HEK293 (cell line): ENCODE data around the gene LY86.

Experiments
- CTCF ChIA-PET: fragments of 350-600 bp; formaldehyde crosslinking; extraction: SDS; loops from one replicate; lab custom pipeline; 2021; ENCODE audit warnings: antibody characterized with exemption; lab: Yijun Ruan, JAX
- POLR2A ChIA-PET: fragments of 300-600 bp; formaldehyde crosslinking; extraction: SDS; loops from one replicate; lab custom pipeline; 2020; ENCODE audit warnings: antibody characterized with exemption, inconsistent platforms; lab: Yijun Ruan, JAX
- H3K27ac ChIP-seq: fragments of 200-500 bp; sonication (Bioruptor generic); 2 replicates; pipeline ENCODE4 v1.5.1; 2014; ENCODE audit warnings: low read depth, low read length, control low read depth, inconsistent platforms; ENCODE audit errors: extremely low read depth
- H3K36me3 ChIP-seq, 2 experiments: fragments of 200-500 bp in 1 of 2; sonication (Bioruptor generic) in 1 of 2; 1 replicate in 1 of 2; 2 replicates in 1 of 2; pipeline ENCODE4 v1.5.1; 2014 to 2017; ENCODE audit warnings: inconsistent platforms in 2 of 2, low read length in 2 of 2; ENCODE audit not compliant: control insufficient read depth in 2 of 2, insufficient read depth in 1 of 2
- H3K4me1 ChIP-seq: fragments of 200-500 bp; sonication (Bioruptor generic); 2 replicates; pipeline ENCODE4 v1.5.1; 2014; ENCODE audit warnings: mild to moderate bottlenecking, low read length, inconsistent platforms; ENCODE audit not compliant: control insufficient read depth, insufficient read depth
- H3K4me3 ChIP-seq: 2 replicates; pipeline ENCODE4 v1.5.1; 2011; ENCODE audit warnings: low read depth, mild to moderate bottlenecking, control low read depth, low read length, moderate library complexity
- H3K9me3 ChIP-seq: fragments of 200-500 bp; sonication (Bioruptor generic); 2 replicates; pipeline ENCODE4 v1.5.1; 2014; ENCODE audit warnings: low read depth, low read length, inconsistent platforms; ENCODE audit not compliant: control insufficient read depth, insufficient read depth
- EGR2 ChIP-seq: fragments of 450-650 bp; formaldehyde crosslinking; IDR thresholded peaks from 2 replicates; pipeline ENCODE4 v1.5.1; 2016; ENCODE audit warnings: low read depth, missing biosample characterization, missing genetic modification characterization
- KLF1 ChIP-seq: fragments of 450-650 bp; formaldehyde crosslinking; IDR thresholded peaks from 2 replicates; pipeline ENCODE4 v1.5.1; 2016; ENCODE audit warnings: missing biosample characterization, missing genetic modification characterization
- KLF10 ChIP-seq: fragments of 450-650 bp; IDR thresholded peaks from 2 replicates; pipeline ENCODE4 v1.5.1; 2018; ENCODE audit warnings: missing biosample characterization, mild to moderate bottlenecking, missing genetic modification characterization
- KLF16 ChIP-seq: fragments of 450-650 bp; formaldehyde crosslinking; IDR thresholded peaks from 2 replicates; pipeline ENCODE4 v1.5.1; 2017; ENCODE audit warnings: missing biosample characterization, missing genetic modification characterization
- MZF1 ChIP-seq: fragments of 450-650 bp; formaldehyde crosslinking; IDR thresholded peaks from 2 replicates; pipeline ENCODE4 v1.5.1; 2017; ENCODE audit warnings: missing biosample characterization, missing genetic modification characterization, borderline replicate concordance
- OVOL3 ChIP-seq: fragments of 450-650 bp; formaldehyde crosslinking; IDR thresholded peaks from 2 replicates; pipeline ENCODE4 v1.5.1; 2016; ENCODE audit warnings: missing biosample characterization, missing genetic modification characterization
- PRDM1 ChIP-seq: fragments of 450-650 bp; formaldehyde crosslinking; IDR thresholded peaks from 2 replicates; pipeline ENCODE4; 2016; ENCODE audit warnings: missing biosample characterization, missing genetic modification characterization
- SP2 ChIP-seq: fragments of 450-650 bp; formaldehyde crosslinking; IDR thresholded peaks from 2 replicates; pipeline ENCODE4 v1.5.1; 2016; ENCODE audit warnings: missing biosample characterization, missing genetic modification characterization
- SP7 ChIP-seq: fragments of 450-650 bp; formaldehyde crosslinking; IDR thresholded peaks from 2 replicates; pipeline ENCODE4 v1.5.1; 2016; ENCODE audit warnings: missing biosample characterization, missing genetic modification characterization
- TCF7L2 ChIP-seq: IDR thresholded peaks from 2 replicates; pipeline ENCODE4 v1.6.1; 2011; ENCODE audit warnings: low read depth, mild to moderate bottlenecking, inconsistent platforms, low read length, moderate library complexity, borderline replicate concordance
- ZBTB7A ChIP-seq: fragments of 450-650 bp; formaldehyde crosslinking; IDR thresholded peaks from 2 replicates; pipeline ENCODE4 v1.5.1; 2016; ENCODE audit warnings: low read depth, missing biosample characterization, missing genetic modification characterization
- ZIC2 ChIP-seq: fragments of 450-650 bp; formaldehyde crosslinking; IDR thresholded peaks from 2 replicates; pipeline ENCODE4 v1.5.1; 2016; ENCODE audit warnings: missing biosample characterization, missing genetic modification characterization
- ZNF132 ChIP-seq: fragments of 450-650 bp; formaldehyde crosslinking; IDR thresholded peaks from 2 replicates; pipeline ENCODE4 v1.5.1; 2017; ENCODE audit warnings: missing biosample characterization, missing genetic modification characterization, borderline replicate concordance
- ZNF155 ChIP-seq: fragments of 450-650 bp; formaldehyde crosslinking; IDR thresholded peaks from 2 replicates; pipeline ENCODE4 v1.5.1; 2016; ENCODE audit warnings: missing biosample characterization, missing genetic modification characterization
- ZNF157 ChIP-seq: fragments of 450-650 bp; formaldehyde crosslinking; IDR thresholded peaks from 2 replicates; pipeline ENCODE4 v1.5.1; 2016; ENCODE audit warnings: missing biosample characterization, missing genetic modification characterization
- ZNF184 ChIP-seq: fragments of 450-650 bp; IDR thresholded peaks from 2 replicates; pipeline ENCODE4 v1.5.1; 2018; ENCODE audit warnings: missing biosample characterization, mild to moderate bottlenecking, missing genetic modification characterization
- ZNF2 ChIP-seq: fragments of 450-650 bp; formaldehyde crosslinking; IDR thresholded peaks from 2 replicates; pipeline ENCODE4 v1.5.1; 2016; ENCODE audit warnings: missing biosample characterization, missing genetic modification characterization
- ZNF335 ChIP-seq: fragments of 450-650 bp; formaldehyde crosslinking; conservative IDR thresholded peaks from 2 replicates; pipeline ENCODE4 v1.5.1; 2016; ENCODE audit warnings: missing biosample characterization, missing genetic modification characterization
- ZNF433 ChIP-seq: fragments of 450-650 bp; formaldehyde crosslinking; IDR thresholded peaks from 2 replicates; pipeline ENCODE4 v1.5.1; 2016; ENCODE audit warnings: missing biosample characterization, missing genetic modification characterization, low read depth
- ZNF501 ChIP-seq: fragments of 450-650 bp; formaldehyde crosslinking; IDR thresholded peaks from 2 replicates; pipeline ENCODE4 v1.5.1; 2016; ENCODE audit warnings: missing biosample characterization, missing genetic modification characterization
- ZNF544 ChIP-seq: fragments of 450-650 bp; formaldehyde crosslinking; IDR thresholded peaks from 2 replicates; pipeline ENCODE4 v1.5.0; 2017; ENCODE audit warnings: missing biosample characterization, missing genetic modification characterization
- ZNF558 ChIP-seq: fragments of 450-650 bp; formaldehyde crosslinking; IDR thresholded peaks from 2 replicates; pipeline ENCODE4 v1.5.1; 2016; ENCODE audit warnings: missing biosample characterization, missing genetic modification characterization
- ZNF561 ChIP-seq: fragments of 450-650 bp; IDR thresholded peaks from 2 replicates; pipeline ENCODE4 v1.5.1; 2018; ENCODE audit warnings: missing biosample characterization, missing genetic modification characterization, borderline replicate concordance
- ZNF677 ChIP-seq: fragments of 450-650 bp; IDR thresholded peaks from 2 replicates; pipeline ENCODE4 v1.5.0; 2018; ENCODE audit warnings: missing biosample characterization, mild to moderate bottlenecking, missing genetic modification characterization, moderate library complexity
- ZNF768 ChIP-seq: fragments of 450-650 bp; formaldehyde crosslinking; IDR thresholded peaks from 2 replicates; pipeline ENCODE4 v1.5.1; 2018; ENCODE audit warnings: missing biosample characterization, mild to moderate bottlenecking, missing genetic modification characterization
- ZNF843 ChIP-seq: fragments of 450-650 bp; formaldehyde crosslinking; IDR thresholded peaks from 2 replicates; pipeline ENCODE4 v1.5.1; 2016; ENCODE audit warnings: missing biosample characterization, missing genetic modification characterization
- TF ChIP-seq, protein P1 (sequence below): fragments of 450-650 bp; formaldehyde crosslinking; optimal IDR thresholded peaks from 2 replicates; pipeline ENCODE3; 2016; ENCODE audit warnings: missing biosample characterization, mild to moderate bottlenecking, missing genetic modification characterization
- TF ChIP-seq, protein P2 (sequence below): fragments of 450-650 bp; formaldehyde crosslinking; IDR thresholded peaks from 2 replicates; pipeline ENCODE4 v1.5.1; 2016; ENCODE audit warnings: missing biosample characterization, missing genetic modification characterization
- TF ChIP-seq, protein P3 (sequence below): fragments of 450-650 bp; formaldehyde crosslinking; IDR thresholded peaks from 2 replicates; pipeline ENCODE4; 2016; ENCODE audit warnings: missing biosample characterization, missing genetic modification characterization
- TF ChIP-seq, protein P4 (sequence below): IDR thresholded peaks from 2 replicates; pipeline ENCODE4 v1.6.1; 2011; ENCODE audit warnings: mild to moderate bottlenecking, low read depth, low read length, borderline replicate concordance
- TF ChIP-seq, protein P5 (sequence below): fragments of 450-650 bp; formaldehyde crosslinking; IDR thresholded peaks from 2 replicates; pipeline ENCODE4 v1.5.1; 2016; ENCODE audit warnings: missing biosample characterization, missing genetic modification characterization

LY86 gene

DNA sequence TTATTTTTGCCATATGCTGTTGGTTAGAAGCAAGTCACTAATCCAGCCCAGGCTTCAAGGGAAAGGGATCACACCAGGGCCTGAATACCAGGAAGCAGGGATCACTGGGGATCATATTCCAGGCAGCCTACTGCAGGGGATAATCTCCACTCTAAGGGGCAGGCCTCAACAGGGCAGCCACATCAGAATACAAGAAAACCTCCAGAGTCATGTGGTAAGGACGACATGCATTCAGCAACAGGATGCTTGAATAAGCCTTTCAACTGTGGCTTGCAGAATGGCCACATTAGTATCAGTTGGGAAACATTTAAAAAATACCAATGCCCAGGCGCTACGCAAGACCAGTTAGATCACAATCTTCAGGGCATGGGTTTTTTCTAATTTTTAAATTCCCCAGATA is 109.1 kb downstream of the LY86 start:
- no peaks in the 10 kb centered on the region for H3K9me3 ChIP-seq
- peaks cover 10% of the 10 kb centered on the region for H3K4me1 ChIP-seq
- CTCF ChIA-PET = interaction anchor here (0.7 to 3.2 kb wide), 6 partner anchors 11 to 51 kb away, joined by 3 to 15 read pairs (median 5); no protein-coding TSS in a partner anchor
- POLR2A ChIA-PET = no interaction called here
- TF ChIP-seq ZNF132 (tag by site-specific recombination) = no peak
- TF ChIP-seq ZNF768 = no peak
- TF ChIP-seq, protein P1, sequence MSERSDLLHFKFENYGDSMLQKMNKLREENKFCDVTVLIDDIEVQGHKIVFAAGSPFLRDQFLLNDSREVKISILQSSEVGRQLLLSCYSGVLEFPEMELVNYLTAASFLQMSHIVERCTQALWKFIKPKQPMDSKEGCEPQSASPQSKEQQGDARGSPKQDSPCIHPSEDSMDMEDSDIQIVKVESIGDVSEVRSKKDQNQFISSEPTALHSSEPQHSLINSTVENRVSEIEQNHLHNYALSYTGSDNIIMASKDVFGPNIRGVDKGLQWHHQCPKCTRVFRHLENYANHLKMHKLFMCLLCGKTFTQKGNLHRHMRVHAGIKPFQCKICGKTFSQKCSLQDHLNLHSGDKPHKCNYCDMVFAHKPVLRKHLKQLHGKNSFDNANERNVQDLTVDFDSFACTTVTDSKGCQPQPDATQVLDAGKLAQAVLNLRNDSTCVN (tag by site-specific recombination) = no peak
- no peak for TF ChIP-seq TCF7L2
- no peak for TF ChIP-seq ZNF184 (tag by site-specific recombination)
- no peak for TF ChIP-seq ZNF544 (tag by site-specific recombination)
- TF ChIP-seq ZNF155 (tag by site-specific recombination) = no peak
- TF ChIP-seq ZNF433 (tag by site-specific recombination) = no peak
- TF ChIP-seq ZNF335 = no peak
- no peak for TF ChIP-seq ZNF501 (tag by site-specific recombination)
- no peak for TF ChIP-seq OVOL3 (tag by site-specific recombination)
- TF ChIP-seq ZNF677 (tag by site-specific recombination) = no peak
- no peak for TF ChIP-seq EGR2 (tag by site-specific recombination)
- TF ChIP-seq, protein P2, sequence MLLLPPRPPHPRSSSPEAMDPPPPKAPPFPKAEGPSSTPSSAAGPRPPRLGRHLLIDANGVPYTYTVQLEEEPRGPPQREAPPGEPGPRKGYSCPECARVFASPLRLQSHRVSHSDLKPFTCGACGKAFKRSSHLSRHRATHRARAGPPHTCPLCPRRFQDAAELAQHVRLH = no peak
- TF ChIP-seq, protein P3, sequence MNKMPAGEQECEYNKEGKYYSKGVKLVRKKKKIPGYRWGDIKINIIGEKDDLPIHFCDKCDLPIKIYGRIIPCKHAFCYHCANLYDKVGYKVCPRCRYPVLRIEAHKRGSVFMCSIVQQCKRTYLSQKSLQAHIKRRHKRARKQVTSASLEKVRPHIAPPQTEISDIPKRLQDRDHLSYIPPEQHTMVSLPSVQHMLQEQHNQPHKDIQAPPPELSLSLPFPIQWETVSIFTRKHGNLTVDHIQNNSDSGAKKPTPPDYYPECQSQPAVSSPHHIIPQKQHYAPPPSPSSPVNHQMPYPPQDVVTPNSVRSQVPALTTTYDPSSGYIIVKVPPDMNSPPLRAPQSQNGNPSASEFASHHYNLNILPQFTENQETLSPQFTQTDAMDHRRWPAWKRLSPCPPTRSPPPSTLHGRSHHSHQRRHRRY = no peak
- no peak for TF ChIP-seq SP7 (tag by site-specific recombination)
- TF ChIP-seq, all 188 proteins: peak for 0
- Histone ChIP-seq H3K27ac (no peak overlapping the region), H3K36me3 (no peaks in the 10 kb centered on the region), H3K4me3 (no peak overlapping the region)

DNA sequence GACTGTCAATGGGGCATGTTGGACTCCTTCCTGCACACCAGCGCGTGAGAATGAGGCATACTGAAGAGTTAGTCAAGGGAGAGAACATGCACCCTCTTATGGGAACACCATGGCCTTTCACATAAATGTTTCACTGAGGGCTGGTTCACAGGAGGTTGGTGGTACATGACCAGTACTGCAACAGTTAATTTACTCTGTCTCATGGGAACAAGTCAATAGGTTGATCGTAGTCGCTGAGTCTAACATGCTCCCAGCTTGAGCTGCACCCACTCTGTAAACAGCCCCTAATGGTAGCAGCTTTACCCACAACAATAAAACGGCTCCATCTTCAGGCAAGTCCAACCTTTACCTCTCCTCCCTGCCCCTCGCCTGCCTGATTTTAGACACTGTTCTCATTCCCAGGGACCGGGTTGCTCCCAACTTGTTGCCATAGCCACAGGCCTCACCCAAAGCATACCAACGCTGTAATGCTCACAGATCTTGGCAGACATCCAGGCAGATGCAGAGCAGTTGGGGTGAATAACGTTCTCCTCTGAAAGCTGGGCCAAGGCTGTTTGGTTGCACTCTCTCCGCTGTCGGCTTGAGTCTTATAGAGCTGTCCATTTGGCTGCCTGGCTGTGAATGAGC is 111.3 kb downstream of the LY86 start:
- H3K9me3 ChIP-seq = no peaks in the 10 kb centered on the region
- no peak overlapping the region for H3K4me3 ChIP-seq
- H3K4me1 ChIP-seq = peaks cover 6% of the 10 kb centered on the region
- no peak overlapping the region for H3K27ac ChIP-seq
- CTCF ChIA-PET = interaction anchor here (0.6 to 3.2 kb wide), 7 partner anchors 16 to 583 kb away, joined by 3 to 15 read pairs (median 4); no protein-coding TSS in a partner anchor
- POLR2A ChIA-PET = no interaction called here
- H3K36me3 ChIP-seq = no peaks in the 10 kb centered on the region
- TF ChIP-seq ZNF558 (tag by site-specific recombination) (no peak), PRDM1 (tag by site-specific recombination) (peak; percentile 47), ZNF157 (tag by site-specific recombination) (no peak), ZNF2 (tag by site-specific recombination) (no peak), SP2 (tag by site-specific recombination) (no peak), ZIC2 (tag by site-specific recombination) (no peak), KLF10 (tag by site-specific recombination) (no peak), ZNF561 (tag by site-specific recombination) (0 out of 2 replicates have a peak, but pooled peaks have one; percentile 29), ZNF843 (no peak), KLF16 (tag by site-specific recombination) (no peak), KLF1 (tag by site-specific recombination) (peak; percentile 33; the same call in 1 of the 2 replicates), MZF1 (tag by site-specific recombination) (no peak), ZBTB7A (tag by site-specific recombination) (no peak)
- TF ChIP-seq, protein P4, sequence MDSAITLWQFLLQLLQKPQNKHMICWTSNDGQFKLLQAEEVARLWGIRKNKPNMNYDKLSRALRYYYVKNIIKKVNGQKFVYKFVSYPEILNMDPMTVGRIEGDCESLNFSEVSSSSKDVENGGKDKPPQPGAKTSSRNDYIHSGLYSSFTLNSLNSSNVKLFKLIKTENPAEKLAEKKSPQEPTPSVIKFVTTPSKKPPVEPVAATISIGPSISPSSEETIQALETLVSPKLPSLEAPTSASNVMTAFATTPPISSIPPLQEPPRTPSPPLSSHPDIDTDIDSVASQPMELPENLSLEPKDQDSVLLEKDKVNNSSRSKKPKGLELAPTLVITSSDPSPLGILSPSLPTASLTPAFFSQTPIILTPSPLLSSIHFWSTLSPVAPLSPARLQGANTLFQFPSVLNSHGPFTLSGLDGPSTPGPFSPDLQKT = no peak
- TF ChIP-seq, protein P5, sequence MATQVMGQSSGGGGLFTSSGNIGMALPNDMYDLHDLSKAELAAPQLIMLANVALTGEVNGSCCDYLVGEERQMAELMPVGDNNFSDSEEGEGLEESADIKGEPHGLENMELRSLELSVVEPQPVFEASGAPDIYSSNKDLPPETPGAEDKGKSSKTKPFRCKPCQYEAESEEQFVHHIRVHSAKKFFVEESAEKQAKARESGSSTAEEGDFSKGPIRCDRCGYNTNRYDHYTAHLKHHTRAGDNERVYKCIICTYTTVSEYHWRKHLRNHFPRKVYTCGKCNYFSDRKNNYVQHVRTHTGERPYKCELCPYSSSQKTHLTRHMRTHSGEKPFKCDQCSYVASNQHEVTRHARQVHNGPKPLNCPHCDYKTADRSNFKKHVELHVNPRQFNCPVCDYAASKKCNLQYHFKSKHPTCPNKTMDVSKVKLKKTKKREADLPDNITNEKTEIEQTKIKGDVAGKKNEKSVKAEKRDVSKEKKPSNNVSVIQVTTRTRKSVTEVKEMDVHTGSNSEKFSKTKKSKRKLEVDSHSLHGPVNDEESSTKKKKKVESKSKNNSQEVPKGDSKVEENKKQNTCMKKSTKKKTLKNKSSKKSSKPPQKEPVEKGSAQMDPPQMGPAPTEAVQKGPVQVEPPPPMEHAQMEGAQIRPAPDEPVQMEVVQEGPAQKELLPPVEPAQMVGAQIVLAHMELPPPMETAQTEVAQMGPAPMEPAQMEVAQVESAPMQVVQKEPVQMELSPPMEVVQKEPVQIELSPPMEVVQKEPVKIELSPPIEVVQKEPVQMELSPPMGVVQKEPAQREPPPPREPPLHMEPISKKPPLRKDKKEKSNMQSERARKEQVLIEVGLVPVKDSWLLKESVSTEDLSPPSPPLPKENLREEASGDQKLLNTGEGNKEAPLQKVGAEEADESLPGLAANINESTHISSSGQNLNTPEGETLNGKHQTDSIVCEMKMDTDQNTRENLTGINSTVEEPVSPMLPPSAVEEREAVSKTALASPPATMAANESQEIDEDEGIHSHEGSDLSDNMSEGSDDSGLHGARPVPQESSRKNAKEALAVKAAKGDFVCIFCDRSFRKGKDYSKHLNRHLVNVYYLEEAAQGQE (tag by site-specific recombination) = no peak
